Measurements from ENCODE around the gene NPVF. TPM values are rescaled to one million over a fixed set of nuclear protein-coding genes. Genes with fewer than 3 reads are reported as not detected.

Gene NPVF
- total RNA-seq, 3 donors from 2014 or later: not detected

- H3K4me1 ChIP-seq (ENCODE audit: low read depth): no peaks in the 10 kb centered on the region
- ATAC-seq: no peak
- H3K9me3 ChIP-seq: no peaks in the 10 kb centered on the region
- DNase-seq: no peak
- no peak for TF ChIP-seq CTCF (IDR thresholded peaks at IDR 0.05)
- intact Hi-C loops (cut with DNase I, micrococcal nuclease): no loop called here
- no peaks in the 10 kb centered on the region for H3K36me3 ChIP-seq (ENCODE audit: low read depth)
- H3K4me3 ChIP-seq: no peak overlapping the region
Measured at GRCh38 chr7:25242678-25243077, 14.4 kb upstream of the NPVF start.

- TF ChIP-seq CTCF (IDR thresholded peaks at IDR 0.05): no peak
- no peak for DNase-seq
- no peak for ATAC-seq
- no peaks in the 10 kb centered on the region for H3K36me3 ChIP-seq (ENCODE audit: low read depth)
- no peaks in the 10 kb centered on the region for H3K4me1 ChIP-seq (ENCODE audit: low read depth)
- no peaks in the 10 kb centered on the region for H3K9me3 ChIP-seq
- H3K4me3 ChIP-seq: no peak overlapping the region
- intact Hi-C loops (cut with DNase I, micrococcal nuclease): no loop called here
Measured at GRCh38 chr7:25240896-25241295, 12.6 kb upstream of the NPVF start.

GRCh38 chr7:25240340-25240739 lies 12.1 kb upstream of the NPVF start:
- intact Hi-C loops (cut with DNase I, micrococcal nuclease): no loop called here
- no peak for ATAC-seq
- H3K36me3 ChIP-seq (ENCODE audit: low read depth): no peaks in the 10 kb centered on the region
- H3K4me1 ChIP-seq (ENCODE audit: low read depth): no peaks in the 10 kb centered on the region
- H3K4me3 ChIP-seq: no peak overlapping the region
- no peaks in the 10 kb centered on the region for H3K9me3 ChIP-seq
- no peak for TF ChIP-seq CTCF (IDR thresholded peaks at IDR 0.05)
- DNase-seq: no peak

- no peak for DNase-seq
- H3K4me1 ChIP-seq (ENCODE audit: low read depth): no peaks in the 10 kb centered on the region
- no peak for TF ChIP-seq CTCF (IDR thresholded peaks at IDR 0.05)
- no peak for ATAC-seq
- no peak overlapping the region for H3K4me3 ChIP-seq
- no peaks in the 10 kb centered on the region for H3K36me3 ChIP-seq (ENCODE audit: low read depth)
- H3K9me3 ChIP-seq: no peaks in the 10 kb centered on the region
- intact Hi-C loops (cut with DNase I, micrococcal nuclease): no loop called here
Measured at GRCh38 chr7:25239888-25240287, 11.6 kb upstream of the NPVF start.

- intact Hi-C loops (cut with DNase I, micrococcal nuclease): no loop called here
- TF ChIP-seq CTCF (IDR thresholded peaks at IDR 0.05): no peak
- ATAC-seq (no peak), DNase-seq (no peak)
- Histone ChIP-seq H3K4me3 (no peak overlapping the region), H3K4me1 (ENCODE audit: low read depth) (no peaks in the 10 kb centered on the region), H3K36me3 (ENCODE audit: low read depth) (no peaks in the 10 kb centered on the region), H3K9me3 (no peaks in the 10 kb centered on the region)
Measured at GRCh38 chr7:25238066-25238725, 9.9 kb upstream of the NPVF start.

- no peaks in the 10 kb centered on the region for H3K4me1 ChIP-seq (ENCODE audit: low read depth)
- H3K9me3 ChIP-seq: no peaks in the 10 kb centered on the region
- no peak overlapping the region for H3K4me3 ChIP-seq
- TF ChIP-seq CTCF (IDR thresholded peaks at IDR 0.05): no peak
- H3K36me3 ChIP-seq (ENCODE audit: low read depth): no peaks in the 10 kb centered on the region
- intact Hi-C loops (cut with DNase I, micrococcal nuclease): no loop called here
- DNase-seq: no peak
- ATAC-seq: no peak
Measured at GRCh38 chr7:25235471-25235870, 7.2 kb upstream of the NPVF start.
